Liver (tissue), 9 donors: ENCODE results near the gene GDPD5. TPM values are rescaled to one million over a fixed set of nuclear protein-coding genes. Genes with fewer than 3 reads are reported as not detected.

ENCODE experiments used
- DNase-seq: peaks from one replicate; pipeline ENCODE4 v3.0.0-alpha.2; 2017; ENCODE audit warnings: low spot score
- H3K27ac ChIP-seq, 2 donors: one replicate each; pipeline ENCODE4 v1.7.0; 2013; ENCODE audit warnings: inconsistent platforms in 2 of 2, low read length in 2 of 2, control low read depth in 1 of 2, low read depth in 1 of 2, mild to moderate bottlenecking in 1 of 2
- H3K27me3 ChIP-seq, 4 donors: one replicate each; pipeline versions ENCODE4 v1.6.1 to v1.7.0; 2013; ENCODE audit warnings: low read length in 3 of 4, inconsistent platforms in 1 of 4, mild to moderate bottlenecking in 1 of 4, moderate library complexity in 1 of 4; ENCODE audit not compliant: control insufficient read depth in 4 of 4, insufficient read depth in 4 of 4
- H3K36me3 ChIP-seq, 4 donors: one replicate each; pipeline versions ENCODE4 v1.6.1 to v1.7.0; 2013; ENCODE audit warnings: low read length in 3 of 4, mild to moderate bottlenecking in 3 of 4, low read depth in 1 of 4, moderate library complexity in 1 of 4; ENCODE audit not compliant: control insufficient read depth in 4 of 4, insufficient read depth in 3 of 4
- H3K4me1 ChIP-seq, 4 donors: one replicate each; pipeline versions ENCODE4 v1.6.1 to v1.7.0; 2013; ENCODE audit warnings: low read length in 3 of 4, mild to moderate bottlenecking in 3 of 4, moderate library complexity in 1 of 4; ENCODE audit not compliant: control insufficient read depth in 4 of 4, insufficient read depth in 4 of 4
- H3K4me3 ChIP-seq, 3 donors: one replicate each; pipeline versions ENCODE4 v1.6.1 to v1.7.0; 2013; ENCODE audit warnings: low read length in 3 of 3, control low read depth in 1 of 3, low read depth in 1 of 3, mild to moderate bottlenecking in 1 of 3
- H3K9ac ChIP-seq, 2 donors: one replicate each; pipeline ENCODE4 v1.7.0; 2013; ENCODE audit warnings: low read length in 2 of 2, mild to moderate bottlenecking in 2 of 2, moderate library complexity in 2 of 2, control low read depth in 1 of 2, low read depth in 1 of 2
- H3K9me3 ChIP-seq, 4 donors: one replicate each; pipeline versions ENCODE4 v1.6.1 to v1.7.0; 2013; ENCODE audit warnings: low read length in 3 of 4; ENCODE audit not compliant: control insufficient read depth in 4 of 4
- ATF3 ChIP-seq: IDR thresholded peaks from 2 replicates; pipeline ENCODE4 v1.6.1; 2016; ENCODE audit warnings: antibody characterized with exemption
- EGR1 ChIP-seq, 2 donors: IDR thresholded peaks; 2 replicates each; pipeline ENCODE4 v1.6.1; 2016 to 2018; ENCODE audit warnings: antibody characterized with exemption in 2 of 2, low read depth in 2 of 2
- FOXA1 ChIP-seq: IDR thresholded peaks from 2 replicates; pipeline ENCODE4 v1.6.1; 2016; ENCODE audit warnings: antibody characterized with exemption
- HNF4A ChIP-seq, 2 donors: conservative IDR thresholded peaks; 2 replicates each; pipeline ENCODE4 v1.6.1; 2016; ENCODE audit warnings: antibody characterized with exemption in 2 of 2, mild to moderate bottlenecking in 2 of 2
- MAX ChIP-seq: IDR thresholded peaks from 2 replicates; pipeline ENCODE4 v1.6.1; 2016; ENCODE audit warnings: antibody characterized with exemption
- REST ChIP-seq: IDR thresholded peaks from 2 replicates; pipeline ENCODE4 v1.6.1; 2016; ENCODE audit warnings: antibody characterized with exemption, mild to moderate bottlenecking
- RXRA ChIP-seq, 2 donors: IDR thresholded peaks; 2 replicates each; pipeline ENCODE4 v1.6.1; 2017 to 2018; ENCODE audit warnings: antibody characterized with exemption in 2 of 2, mild to moderate bottlenecking in 1 of 2
- SP1 ChIP-seq: IDR thresholded peaks from 2 replicates; pipeline ENCODE4 v1.6.1; 2018; ENCODE audit warnings: antibody characterized with exemption, mild to moderate bottlenecking
- TAF1 ChIP-seq: conservative IDR thresholded peaks from 2 replicates; pipeline ENCODE4 v1.6.1; 2016; ENCODE audit warnings: antibody characterized with exemption, mild to moderate bottlenecking
- YY1 ChIP-seq: IDR thresholded peaks from 2 replicates; pipeline ENCODE4 v1.6.1; 2016; ENCODE audit warnings: antibody characterized with exemption, mild to moderate bottlenecking
- ZBTB33 ChIP-seq: IDR thresholded peaks from 2 replicates; pipeline ENCODE4 v1.6.1; 2016; ENCODE audit warnings: antibody characterized with exemption
- WGBS: extraction: QIAGEN DNeasy Blood & Tissue Kit; methylation state at CpG from one replicate; pipeline ENCODE4 v1.1.7; 2013; 5-methylcytosine and 5-hydroxymethylcytosine counted together
- polyA plus RNA-seq, 2 donors: library from polyadenylated mRNA; stranded (reverse) in 1 of 2; unstranded in 1 of 2; fragments of 200-250 nt in 1 of 2; fragments of >200 nt in 1 of 2; fragmentation: Nextera tagmentation in 1 of 2; extraction: Ambion mirVana in 1 of 2; gene quantifications; one replicate each; pipeline versions ENCODE4 v1.2.1 to v1.2.3, GENCODE V29; 2013 to 2015
- total RNA-seq, 2 donors: library from RNA; depleted of rRNA; stranded (reverse); fragments of >200 nt; gene quantifications; one replicate each; pipeline ENCODE4 v1.2.3, GENCODE V29; 2014
- donor health status: healthy.
- donor health status: healthy.
- donor health status: healthy.
- donor health status: healthy.
- donor health status: healthy.

GDPD5 gene
- total and polyA plus RNA-seq, 4 donors = 3.0 to 22.8 (median 4.2) TPM

GRCh38 chr11:75556275-75556674 is 30.5 kb upstream of the GDPD5 start (continued):
- TF ChIP-seq EGR1 (IDR thresholded peaks at IDR 0.05; ENCODE audit: low read depth in 2 of 2) (no peak), HNF4A (conservative IDR thresholded peaks at IDR 0.05) (no peak), MAX (no peak), YY1 (no peak), ATF3 (no peak), ZBTB33 (no peak)

- H3K36me3 ChIP-seq = no peaks in the 10 kb centered on the region
- peaks cover 0 to 3% (median 0%) of the 10 kb centered on the region in 4 donors for H3K4me1 ChIP-seq
- no peak overlapping the region for H3K9ac ChIP-seq
- H3K4me3 ChIP-seq = no peak overlapping the region
- DNase-seq = no peak
- TF ChIP-seq ATF3 (no peak), SP1 (no peak), TAF1 (no peak), REST (no peak), MAX (no peak), HNF4A (conservative IDR thresholded peaks at IDR 0.05) (no peak), FOXA1 (no peak), EGR1 (IDR thresholded peaks at IDR 0.05; ENCODE audit: low read depth in 2 of 2) (no peak), ZBTB33 (no peak), YY1 (no peak), RXRA (IDR thresholded peaks at IDR 0.05) (no peak)
- no peaks in the 10 kb centered on the region for H3K9me3 ChIP-seq
- 89% methylated on average over 12 of the region's 12 CpGs for WGBS
- H3K27ac ChIP-seq = peak overlapping the region; percentile 51 to 79
- H3K27me3 ChIP-seq = no peaks in the 10 kb centered on the region
Observed at GRCh38 chr11:75555079-75555811, 29.5 kb upstream of the GDPD5 start.
